COLO829 (cell line): ENCODE measurements around the gene NUCB1.
"Not testable (repeated sequence)": the region's sequence is repeated elsewhere in the genome, so short reads cannot be mapped to it uniquely, and the experiment has no call there.

ENCODE experiments used
- DNase-seq: peaks from one replicate; pipeline ENCODE4 v3.0.0; 2012; ENCODE audit warnings: low spot score

NUCB1 gene

GRCh38 chr19:48874303-48875135 lies 25.6 kb upstream of the NUCB1 start:
- DNase-seq: no peak

DNA sequence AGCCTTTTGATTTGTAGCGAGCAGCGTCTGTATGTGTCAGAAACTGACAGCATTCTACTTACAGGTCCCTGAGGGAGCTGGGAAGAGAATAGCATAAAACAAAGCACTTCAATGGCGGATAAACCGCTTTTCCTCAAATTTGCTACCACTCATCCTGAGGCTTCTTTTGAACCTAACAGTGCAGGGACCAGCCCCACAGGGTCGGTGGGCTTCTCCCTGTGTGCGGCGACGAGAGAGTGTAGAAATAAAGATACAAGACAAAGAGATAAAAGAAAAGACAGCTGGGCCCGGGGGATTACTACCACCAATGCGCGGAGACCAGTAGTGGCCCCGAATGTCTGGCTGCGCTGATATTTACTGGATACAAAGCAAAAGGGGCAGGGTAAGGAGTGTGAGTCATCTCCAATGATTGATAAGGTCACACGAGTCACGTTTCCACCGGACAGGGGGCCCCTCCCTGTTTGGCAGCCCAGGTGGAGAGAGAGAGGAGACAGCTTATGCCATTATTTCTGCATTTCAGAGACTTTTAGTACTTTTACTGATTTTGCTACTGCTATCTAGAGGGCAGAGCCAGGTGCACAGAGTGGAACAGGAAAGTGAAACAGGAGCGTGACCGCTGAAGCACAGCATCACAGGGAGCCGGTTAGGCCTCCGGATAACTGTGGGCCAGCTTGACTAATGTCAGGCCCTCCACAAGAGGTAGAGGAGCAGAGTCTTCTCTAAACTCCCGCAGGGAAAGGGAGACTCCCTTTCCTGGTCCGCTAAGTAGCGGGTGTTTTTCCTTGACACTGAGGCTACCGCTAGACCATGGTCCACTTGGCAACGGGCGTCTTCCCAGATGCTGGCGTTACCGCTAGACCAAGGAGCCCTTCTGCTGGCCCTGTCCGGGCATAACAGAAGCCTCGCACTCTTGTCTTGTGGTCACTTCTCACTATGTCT lies 23.8 kb upstream of the NUCB1 start:
- not testable (repeated sequence) for DNase-seq

- no peak for DNase-seq
These were observed 22.3 kb upstream of the NUCB1 start for GRCh38 chr19:48877855-48878195.

GRCh38 chr19:48878196-48879024 lies 21.7 kb upstream of the NUCB1 start:
- no peak for DNase-seq

GRCh38 chr19:48879025-48879637 lies 21.0 kb upstream of the NUCB1 start:
- no peak for DNase-seq

DNA sequence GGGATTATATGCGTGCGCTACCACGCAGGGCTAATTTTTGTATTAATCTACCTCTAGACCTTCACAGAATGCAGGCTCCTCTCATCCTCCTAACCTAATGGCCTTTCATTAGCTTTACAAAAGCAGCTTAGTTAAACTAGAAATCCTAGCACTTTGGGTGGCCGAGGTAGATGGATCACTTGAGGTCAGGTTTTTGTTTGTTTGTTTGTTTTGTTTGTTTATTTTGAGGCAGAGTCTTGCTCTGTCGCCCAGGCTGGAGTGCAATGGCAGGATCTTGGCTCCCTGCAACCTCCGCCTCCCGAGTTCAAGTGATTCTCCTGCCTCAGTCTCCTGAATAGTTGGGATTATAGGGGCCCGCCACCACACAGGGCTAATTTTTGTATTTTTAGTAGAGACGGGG lies 20.4 kb upstream of the NUCB1 start:
- DNase-seq: not testable (repeated sequence)

- DNase-seq: no peak
These were observed 18.1 kb upstream of the NUCB1 start for GRCh38 chr19:48881741-48882657.

DNA sequence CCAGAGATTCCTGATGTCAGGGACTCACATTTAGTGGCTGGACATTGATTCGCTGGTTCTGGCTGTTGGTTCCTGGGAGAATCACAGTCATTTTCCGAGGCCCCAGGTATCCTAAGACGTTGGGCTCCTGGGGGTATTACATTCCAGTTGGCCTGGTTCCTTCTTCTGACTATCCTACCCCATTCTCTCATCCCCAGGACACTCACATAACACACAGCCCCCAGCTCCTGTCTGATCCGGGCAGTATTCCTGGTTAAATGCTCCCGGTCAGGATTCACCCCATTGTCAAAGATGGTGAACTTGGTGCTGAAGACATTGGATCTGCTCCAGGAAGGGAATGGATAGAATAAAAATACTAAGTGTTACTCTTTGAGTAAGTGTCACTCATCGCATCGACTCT lies 16.4 kb upstream of the NUCB1 start:
- no peak for DNase-seq

- no peak for DNase-seq
These were observed 12.1 kb upstream of the NUCB1 start for GRCh38 chr19:48887861-48888612.

- DNase-seq: not testable (repeated sequence)
These were observed 10.6 kb upstream of the NUCB1 start for GRCh38 chr19:48889496-48889895.

GRCh38 chr19:48890551-48890950 lies 9.6 kb upstream of the NUCB1 start:
- no peak for DNase-seq

DNA sequence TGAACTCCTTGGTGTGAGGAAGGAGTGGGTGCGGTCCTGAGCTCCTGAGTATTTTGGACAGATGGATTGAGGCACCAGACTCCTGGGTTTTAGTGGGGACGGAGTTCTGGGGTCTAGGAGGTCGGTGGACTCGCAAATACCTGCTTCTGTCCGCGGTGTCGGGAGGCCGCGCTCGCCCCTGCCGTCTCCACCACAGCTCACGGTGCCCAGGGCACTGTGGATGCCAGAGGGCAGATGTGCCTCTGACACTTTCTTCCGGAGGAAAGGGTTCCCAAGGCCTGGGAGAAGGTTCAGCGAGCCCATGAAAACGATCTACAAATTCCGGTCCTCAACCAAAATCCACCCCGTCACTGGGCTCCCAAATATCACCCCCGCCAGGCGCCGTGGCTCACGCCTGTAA lies 4.9 kb upstream of the NUCB1 start:
- DNase-seq: no peak

GRCh38 chr19:48896191-48896720 lies 3.9 kb upstream of the NUCB1 start:
- no peak for DNase-seq

GRCh38 chr19:48897181-48897580 lies 2.9 kb upstream of the NUCB1 start:
- no peak for DNase-seq

- DNase-seq: not testable (repeated sequence)
These were observed 744 bp upstream of the NUCB1 start for GRCh38 chr19:48899386-48899749.

GRCh38 chr19:48900477-48901406 lies 630 bp downstream of the NUCB1 start:
- DNase-seq: peak; percentile 75

DNA sequence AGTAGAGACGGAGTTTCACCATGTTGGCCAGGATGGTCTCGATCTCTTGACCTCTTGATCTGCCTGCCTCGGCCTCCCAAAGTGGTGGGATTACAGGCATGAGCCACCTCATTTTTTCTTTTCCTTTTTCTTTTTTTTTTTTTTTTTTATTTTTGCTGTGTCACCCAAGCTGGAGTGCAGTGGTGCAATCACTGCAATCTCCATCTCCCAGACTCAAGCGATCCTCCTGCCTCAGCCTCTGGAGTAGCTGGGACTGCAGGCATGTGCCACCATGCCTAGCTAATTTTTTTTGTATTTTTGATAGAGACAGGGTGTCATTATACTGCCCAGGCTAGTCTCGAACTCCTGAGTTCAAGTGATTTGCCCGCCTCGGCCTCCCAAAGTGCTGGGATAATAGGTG lies 2.2 kb downstream of the NUCB1 start:
- not testable (repeated sequence) for DNase-seq

DNA sequence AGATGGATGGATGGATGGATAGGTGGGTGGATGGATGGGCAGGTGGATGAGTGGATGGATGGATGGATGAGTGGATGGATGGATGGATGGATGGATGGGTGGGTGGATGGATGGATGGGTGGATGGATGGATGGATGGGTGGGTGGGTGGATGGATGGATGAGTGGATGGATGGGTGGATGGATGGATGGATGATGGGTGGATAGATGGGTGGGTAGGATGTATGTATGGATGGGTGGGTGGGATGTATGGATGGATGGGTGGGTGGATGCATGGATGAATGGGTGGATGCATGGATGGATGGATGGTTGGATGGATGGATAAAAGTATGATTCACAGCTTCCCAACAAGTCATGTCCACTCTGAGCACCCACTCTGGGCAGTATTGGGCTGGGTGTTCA lies 3.7 kb downstream of the NUCB1 start:
- DNase-seq: not testable (repeated sequence)

- no peak for DNase-seq
These were observed 5.6 kb downstream of the NUCB1 start for GRCh38 chr19:48905664-48906063.
